Ecto neural progenitor cell (in vitro differentiated cells): ENCODE data around the gene MAN1C1.
A peak's percentile ranks its signal among the peaks of the same experiment; 100 is the strongest.

Experiments used
- DNase-seq: peaks from one replicate; pipeline ENCODE4 v3.0.0-alpha.2; 2018; ENCODE audit warnings: low spot score

Gene MAN1C1

GRCh38 chr1:25763493-25763892 is 146.9 kb downstream of the MAN1C1 start:
- no peak for DNase-seq

GRCh38 chr1:25765136-25765922 is 148.7 kb downstream of the MAN1C1 start:
- DNase-seq: no peak

GRCh38 chr1:25765923-25766589 is 149.5 kb downstream of the MAN1C1 start:
- no peak for DNase-seq

GRCh38 chr1:25766721-25767436 is 150.3 kb downstream of the MAN1C1 start:
- DNase-seq: no peak

- no peak for DNase-seq
Measured at GRCh38 chr1:25767437-25767770, 150.8 kb downstream of the MAN1C1 start.

GRCh38 chr1:25768999-25769398 is 152.4 kb downstream of the MAN1C1 start:
- no peak for DNase-seq

GRCh38 chr1:25769625-25770383 is 153.2 kb downstream of the MAN1C1 start:
- DNase-seq: no peak

- DNase-seq: no peak
Measured at GRCh38 chr1:25770541-25771220, 154.1 kb downstream of the MAN1C1 start.

- peak; percentile 82 for DNase-seq
Measured at GRCh38 chr1:25771221-25772114, 154.9 kb downstream of the MAN1C1 start.

- DNase-seq: no peak
Measured at GRCh38 chr1:25772164-25772563, 155.6 kb downstream of the MAN1C1 start.

GRCh38 chr1:25772692-25773245 is 156.2 kb downstream of the MAN1C1 start:
- no peak for DNase-seq

- no peak for DNase-seq
Measured at GRCh38 chr1:25773441-25774125, 157.0 kb downstream of the MAN1C1 start.

- no peak for DNase-seq
Measured at GRCh38 chr1:25774206-25774803, 157.7 kb downstream of the MAN1C1 start.

GRCh38 chr1:25774921-25775771 is 158.6 kb downstream of the MAN1C1 start:
- no peak for DNase-seq

GRCh38 chr1:25779388-25779787 is 162.8 kb downstream of the MAN1C1 start:
- DNase-seq: no peak

GRCh38 chr1:25779894-25780293 is 163.3 kb downstream of the MAN1C1 start:
- DNase-seq: no peak

GRCh38 chr1:25780318-25781129 is 163.9 kb downstream of the MAN1C1 start:
- DNase-seq: no peak

- DNase-seq: no peak
Measured at GRCh38 chr1:25781130-25781433, 164.5 kb downstream of the MAN1C1 start.
